GM23338 (cell line): ENCODE results near the gene ADAM8. TPM values are rescaled to one million over a fixed set of nuclear protein-coding genes. Genes with fewer than 3 reads are reported as not detected.

Source experiments
- ATAC-seq: fragments of 200-7000 bp; cut with Tn5 transposase; 3 replicates; pipeline ENCODE4 v1.9.1; 2020
- DNase-seq: peaks from one replicate; pipeline ENCODE4 v3.0.0-alpha.2; 2015; ENCODE audit warnings: low spot score
- H2AFZ ChIP-seq: fragments of 200-600 bp; sonication (generic); 2 replicates; pipeline ENCODE4 v1.8.0; 2016; ENCODE audit warnings: antibody characterized with exemption, mild to moderate bottlenecking, moderate library complexity
- H3F3A ChIP-seq: fragments of 200-600 bp; sonication (generic); replicated peaks from 2 replicates; pipeline ENCODE4 v1.8.0; 2017; ENCODE audit warnings: antibody characterized with exemption, mixed run types, low read depth
- H3K27ac ChIP-seq: fragments of 200-600 bp; sonication (generic); 2 replicates; pipeline ENCODE4 v1.6.1; 2016; ENCODE audit warnings: low read depth
- H3K27me3 ChIP-seq: fragments of 200-600 bp; sonication (generic); 2 replicates; pipeline ENCODE4 v1.8.0; 2016; ENCODE audit warnings: mild to moderate bottlenecking, mixed run types, moderate library complexity; ENCODE audit not compliant: insufficient read depth
- H3K36me3 ChIP-seq: fragments of 200-600 bp; sonication (generic); 2 replicates; pipeline ENCODE4 v1.8.0; 2016; ENCODE audit warnings: mild to moderate bottlenecking; ENCODE audit not compliant: insufficient read depth
- H3K4me1 ChIP-seq: fragments of 200-600 bp; sonication (generic); 2 replicates; pipeline ENCODE4 v1.8.0; 2016; ENCODE audit warnings: mild to moderate bottlenecking, moderate library complexity; ENCODE audit not compliant: insufficient read depth
- H3K4me2 ChIP-seq: fragments of 200-600 bp; sonication (generic); 2 replicates; pipeline ENCODE4 v1.7.1; 2017; ENCODE audit warnings: mixed run types
- H3K4me3 ChIP-seq: fragments of 200-600 bp; sonication (generic); 2 replicates; pipeline ENCODE4 v1.6.1; 2016; ENCODE audit warnings: mixed run types
- H3K79me2 ChIP-seq: fragments of 200-600 bp; sonication (generic); replicated peaks from 2 replicates; pipeline ENCODE4 v1.8.0; 2017; ENCODE audit warnings: mild to moderate bottlenecking; ENCODE audit not compliant: insufficient read depth
- H3K9me2 ChIP-seq: fragments of 200-600 bp; sonication (generic); 2 replicates; pipeline ENCODE4 v1.8.0; 2017; ENCODE audit not compliant: insufficient read depth
- H4K20me1 ChIP-seq: fragments of 200-600 bp; sonication (generic); replicated peaks from 2 replicates; pipeline ENCODE4 v1.8.0; 2017; ENCODE audit warnings: mild to moderate bottlenecking; ENCODE audit not compliant: insufficient read depth
- H3K27ac Mint-ChIP-seq: 2 replicates; pipeline ENCODE4 v1.8.0; 2020; ENCODE audit warnings: inconsistent platforms, mild to moderate bottlenecking, moderate library complexity, mixed read lengths
- H3K27me3 Mint-ChIP-seq: 3 replicates; pipeline ENCODE4 v1.8.0; 2022; ENCODE audit warnings: low read depth, mild to moderate bottlenecking, moderate library complexity, mixed read lengths, inconsistent platforms; ENCODE audit not compliant: insufficient read depth, poor library complexity
- H3K36me3 Mint-ChIP-seq: 3 replicates; pipeline ENCODE4 v1.8.0; 2021; ENCODE audit warnings: low read depth, mild to moderate bottlenecking, inconsistent platforms, moderate library complexity, mixed read lengths
- H3K4me1 Mint-ChIP-seq: 3 replicates; pipeline ENCODE4 v1.8.0; 2020; ENCODE audit warnings: mild to moderate bottlenecking, inconsistent platforms, mixed read lengths
- H3K4me3 Mint-ChIP-seq: 3 replicates; pipeline ENCODE4 v1.8.0; 2021; ENCODE audit warnings: moderate library complexity, mild to moderate bottlenecking, inconsistent platforms, mixed read lengths
- H3K9me3 Mint-ChIP-seq: 3 replicates; pipeline ENCODE4 v1.8.0; 2020; ENCODE audit warnings: moderate library complexity, mild to moderate bottlenecking, inconsistent platforms, mixed read lengths
- CREB1 ChIP-seq: fragments of 250-450 bp; sonication (Bioruptor Pico); IDR thresholded peaks from 2 replicates; pipeline ENCODE4 v1.5.0; 2020; ENCODE audit warnings: low read depth, mild to moderate bottlenecking, moderate library complexity
- CTCF ChIP-seq, 2 experiments: fragments of 200-600 bp in 1 of 2; sonication (generic) in 1 of 2; conservative IDR thresholded peaks; 2 replicates each; pipeline versions ENCODE4 v1.5.1 to v1.6.1; 2016 to 2017; ENCODE audit warnings: antibody characterized with exemption in 2 of 2, low read depth in 2 of 2, mild to moderate bottlenecking in 2 of 2, moderate library complexity in 1 of 2
- ETS1 ChIP-seq: IDR thresholded peaks from 2 replicates; pipeline ENCODE4 v1.6.1; 2016; ENCODE audit warnings: antibody characterized with exemption
- EZH2phosphoT487 ChIP-seq: fragments of 200-600 bp; sonication (generic); IDR thresholded peaks from one replicate; pipeline ENCODE4 v1.8.1; 2018; ENCODE audit warnings: antibody characterized with exemption; ENCODE audit not compliant: unreplicated experiment
- NANOG ChIP-seq: IDR thresholded peaks from 2 replicates; pipeline ENCODE4 v1.6.1; 2016; ENCODE audit warnings: antibody characterized with exemption, borderline replicate concordance
- POLR2AphosphoS5 ChIP-seq: IDR thresholded peaks from 2 replicates; pipeline ENCODE4 v1.6.1; 2016; ENCODE audit warnings: antibody characterized with exemption, low read depth
- REST ChIP-seq: IDR thresholded peaks from one replicate; pipeline ENCODE4 v1.6.1; 2018; ENCODE audit warnings: antibody characterized with exemption; ENCODE audit not compliant: unreplicated experiment
- polyA plus RNA-seq: library from polyadenylated mRNA; unstranded; fragments of >200 nt; fragmentation: Nextera tagmentation; extraction: Ambion mirVana; gene quantifications from 2 replicates; pipeline ENCODE4 v1.2.1, GENCODE V29; 2016
- total RNA-seq: library from RNA; depleted of rRNA; stranded (reverse); fragments of >200 nt; shearing (Covaris generic); gene quantifications from 2 replicates; pipeline ENCODE4 v1.2.3, GENCODE V29; 2014
- TF ChIP-seq, protein P1 (sequence below): fragments of 250-450 bp; sonication (Bioruptor Pico); IDR thresholded peaks from 2 replicates; pipeline ENCODE4 v1.5.0; 2020; ENCODE audit warnings: mild to moderate bottlenecking, moderate library complexity

Gene ADAM8
- total and polyA plus RNA-seq, 2 experiments from 2014 or later, result 1.9 to 5.5 TPM

DNA sequence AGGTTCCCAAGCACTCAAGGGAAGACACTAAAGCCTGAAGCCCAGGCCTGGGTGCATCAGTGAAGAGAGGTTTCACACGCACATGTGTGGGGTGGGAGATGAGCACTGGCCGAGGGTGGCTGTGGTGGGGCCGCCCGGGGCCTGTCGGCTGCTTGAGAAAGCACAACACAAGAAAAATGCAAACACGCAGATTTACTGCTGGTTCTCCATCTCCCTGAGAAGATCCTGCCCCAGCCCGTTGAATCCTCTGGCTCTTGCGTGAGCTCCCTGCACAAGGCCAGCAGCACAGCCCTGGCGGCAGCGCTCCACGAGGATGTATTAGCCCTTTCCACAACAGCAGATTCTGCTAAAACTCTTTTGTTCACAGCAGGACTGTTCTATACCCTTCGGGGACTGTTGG, 38.2 kb upstream of the ADAM8 start (continued):
- TF ChIP-seq, protein P1, sequence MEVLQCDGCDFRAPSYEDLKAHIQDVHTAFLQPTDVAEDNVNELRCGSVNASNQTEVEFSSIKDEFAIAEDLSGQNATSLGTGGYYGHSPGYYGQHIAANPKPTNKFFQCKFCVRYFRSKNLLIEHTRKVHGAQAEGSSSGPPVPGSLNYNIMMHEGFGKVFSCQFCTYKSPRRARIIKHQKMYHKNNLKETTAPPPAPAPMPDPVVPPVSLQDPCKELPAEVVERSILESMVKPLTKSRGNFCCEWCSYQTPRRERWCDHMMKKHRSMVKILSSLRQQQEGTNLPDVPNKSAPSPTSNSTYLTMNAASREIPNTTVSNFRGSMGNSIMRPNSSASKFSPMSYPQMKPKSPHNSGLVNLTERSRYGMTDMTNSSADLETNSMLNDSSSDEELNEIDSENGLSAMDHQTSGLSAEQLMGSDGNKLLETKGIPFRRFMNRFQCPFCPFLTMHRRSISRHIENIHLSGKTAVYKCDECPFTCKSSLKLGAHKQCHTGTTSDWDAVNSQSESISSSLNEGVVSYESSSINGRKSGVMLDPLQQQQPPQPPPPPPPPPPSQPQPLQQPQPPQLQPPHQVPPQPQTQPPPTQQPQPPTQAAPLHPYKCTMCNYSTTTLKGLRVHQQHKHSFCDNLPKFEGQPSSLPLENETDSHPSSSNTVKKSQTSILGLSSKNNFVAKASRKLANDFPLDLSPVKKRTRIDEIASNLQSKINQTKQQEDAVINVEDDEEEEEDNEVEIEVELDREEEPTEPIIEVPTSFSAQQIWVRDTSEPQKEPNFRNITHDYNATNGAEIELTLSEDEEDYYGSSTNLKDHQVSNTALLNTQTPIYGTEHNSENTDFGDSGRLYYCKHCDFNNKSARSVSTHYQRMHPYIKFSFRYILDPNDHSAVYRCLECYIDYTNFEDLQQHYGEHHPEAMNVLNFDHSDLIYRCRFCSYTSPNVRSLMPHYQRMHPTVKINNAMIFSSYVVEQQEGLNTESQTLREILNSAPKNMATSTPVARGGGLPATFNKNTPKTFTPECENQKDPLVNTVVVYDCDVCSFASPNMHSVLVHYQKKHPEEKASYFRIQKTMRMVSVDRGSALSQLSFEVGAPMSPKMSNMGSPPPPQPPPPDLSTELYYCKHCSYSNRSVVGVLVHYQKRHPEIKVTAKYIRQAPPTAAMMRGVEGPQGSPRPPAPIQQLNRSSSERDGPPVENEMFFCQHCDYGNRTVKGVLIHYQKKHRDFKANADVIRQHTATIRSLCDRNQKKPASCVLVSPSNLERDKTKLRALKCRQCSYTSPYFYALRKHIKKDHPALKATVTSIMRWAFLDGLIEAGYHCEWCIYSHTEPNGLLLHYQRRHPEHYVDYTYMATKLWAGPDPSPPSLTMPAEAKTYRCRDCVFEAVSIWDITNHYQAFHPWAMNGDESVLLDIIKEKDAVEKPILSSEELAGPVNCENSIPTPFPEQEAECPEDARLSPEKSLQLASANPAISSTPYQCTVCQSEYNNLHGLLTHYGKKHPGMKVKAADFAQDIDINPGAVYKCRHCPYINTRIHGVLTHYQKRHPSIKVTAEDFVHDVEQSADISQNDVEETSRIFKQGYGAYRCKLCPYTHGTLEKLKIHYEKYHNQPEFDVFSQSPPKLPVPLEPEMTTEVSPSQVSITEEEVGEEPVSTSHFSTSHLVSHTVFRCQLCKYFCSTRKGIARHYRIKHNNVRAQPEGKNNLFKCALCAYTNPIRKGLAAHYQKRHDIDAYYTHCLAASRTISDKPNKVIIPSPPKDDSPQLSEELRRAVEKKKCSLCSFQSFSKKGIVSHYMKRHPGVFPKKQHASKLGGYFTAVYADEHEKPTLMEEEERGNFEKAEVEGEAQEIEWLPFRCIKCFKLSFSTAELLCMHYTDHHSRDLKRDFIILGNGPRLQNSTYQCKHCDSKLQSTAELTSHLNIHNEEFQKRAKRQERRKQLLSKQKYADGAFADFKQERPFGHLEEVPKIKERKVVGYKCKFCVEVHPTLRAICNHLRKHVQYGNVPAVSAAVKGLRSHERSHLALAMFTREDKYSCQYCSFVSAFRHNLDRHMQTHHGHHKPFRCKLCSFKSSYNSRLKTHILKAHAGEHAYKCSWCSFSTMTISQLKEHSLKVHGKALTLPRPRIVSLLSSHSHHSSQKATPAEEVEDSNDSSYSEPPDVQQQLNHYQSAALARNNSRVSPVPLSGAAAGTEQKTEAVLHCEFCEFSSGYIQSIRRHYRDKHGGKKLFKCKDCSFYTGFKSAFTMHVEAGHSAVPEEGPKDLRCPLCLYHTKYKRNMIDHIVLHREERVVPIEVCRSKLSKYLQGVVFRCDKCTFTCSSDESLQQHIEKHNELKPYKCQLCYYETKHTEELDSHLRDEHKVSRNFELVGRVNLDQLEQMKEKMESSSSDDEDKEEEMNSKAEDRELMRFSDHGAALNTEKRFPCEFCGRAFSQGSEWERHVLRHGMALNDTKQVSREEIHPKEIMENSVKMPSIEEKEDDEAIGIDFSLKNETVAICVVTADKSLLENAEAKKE, result no peak
- TF ChIP-seq CREB1 (CRISPR knock-in tag) (no peak), ETS1 (no peak)

DNA sequence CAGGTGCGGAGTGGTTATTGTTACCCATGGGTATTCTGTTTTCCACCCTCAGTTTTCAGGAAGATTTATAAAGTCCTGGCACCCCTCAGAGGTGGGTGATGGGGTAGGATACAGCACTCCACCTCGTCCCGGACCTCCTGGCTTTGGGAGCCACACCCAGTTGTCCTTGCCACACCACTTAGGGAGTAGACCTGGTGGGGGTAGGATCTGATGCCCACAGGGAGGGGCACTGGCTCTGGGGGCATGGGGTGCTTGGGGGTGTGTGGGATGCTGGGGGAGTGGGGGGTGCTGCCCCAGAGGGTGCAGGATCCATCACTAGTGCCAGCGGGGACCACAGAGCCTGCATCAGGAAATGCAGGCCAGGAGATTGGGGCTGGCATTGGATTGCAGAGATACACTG, 36.5 kb upstream of the ADAM8 start:
- Histone ChIP-seq H3K27ac (no peak overlapping the region), H3K4me3 (no peak overlapping the region), H4K20me1 (peaks cover under 1% of the 10 kb centered on the region; the same call in 1 of the 2 replicates), H3F3A (peaks cover 9% of the 10 kb centered on the region), H3K79me2 (peaks cover 2% of the 10 kb centered on the region; the same call in 1 of the 2 replicates), H3K9me2 (no peaks in the 10 kb centered on the region), H2AFZ (no peak overlapping the region), H3K4me2 (no peak overlapping the region), H3K4me1 (no peaks in the 10 kb centered on the region), H3K36me3 (peaks cover 5% of the 10 kb centered on the region; the same call in 1 of the 2 replicates), H3K27me3 (no peaks in the 10 kb centered on the region)
- Mint-ChIP-seq H3K36me3 (peaks cover 22% of the 10 kb centered on the region), H3K27me3 (peaks cover 11% of the 10 kb centered on the region), H3K4me1 (no peaks in the 10 kb centered on the region), H3K27ac (no peak overlapping the region), H3K9me3 (peaks cover 1% of the 10 kb centered on the region; the same call in 2 of the 3 replicates), H3K4me3 (no peak overlapping the region)
- ATAC-seq, result no peak
- no peak for DNase-seq
- TF ChIP-seq REST, result no peak
- no peak for TF ChIP-seq EZH2phosphoT487
- no peak for TF ChIP-seq POLR2AphosphoS5
- no peak for TF ChIP-seq ETS1
- TF ChIP-seq NANOG, result no peak
- TF ChIP-seq CTCF (conservative IDR thresholded peaks at IDR 0.05; ENCODE audit: low read depth in 2 of 2), result no peak
